VCaP (cell line): Measurements from ENCODE around the gene NAALADL2.
A peak's percentile ranks its signal among the peaks of the same experiment; 100 is the strongest.

ENCODE experiments used
- H3K27ac ChIP-seq: fragments of 450-650 bp; 2 replicates; pipeline ENCODE4 v1.5.1; 2017
- TF ChIP-seq, protein P1 (sequence below): fragments of 450-650 bp; conservative IDR thresholded peaks from 2 replicates; pipeline ENCODE4 v1.5.1; 2017; ENCODE audit warnings: mild to moderate bottlenecking, moderate library complexity

The NAALADL2 gene

GRCh38 chr3:174859114-174859735 lies at the start of gene NAALADL2:
NAALADL2 (plus strand) TSS chr3:174859334.
- TF ChIP-seq, protein P1, sequence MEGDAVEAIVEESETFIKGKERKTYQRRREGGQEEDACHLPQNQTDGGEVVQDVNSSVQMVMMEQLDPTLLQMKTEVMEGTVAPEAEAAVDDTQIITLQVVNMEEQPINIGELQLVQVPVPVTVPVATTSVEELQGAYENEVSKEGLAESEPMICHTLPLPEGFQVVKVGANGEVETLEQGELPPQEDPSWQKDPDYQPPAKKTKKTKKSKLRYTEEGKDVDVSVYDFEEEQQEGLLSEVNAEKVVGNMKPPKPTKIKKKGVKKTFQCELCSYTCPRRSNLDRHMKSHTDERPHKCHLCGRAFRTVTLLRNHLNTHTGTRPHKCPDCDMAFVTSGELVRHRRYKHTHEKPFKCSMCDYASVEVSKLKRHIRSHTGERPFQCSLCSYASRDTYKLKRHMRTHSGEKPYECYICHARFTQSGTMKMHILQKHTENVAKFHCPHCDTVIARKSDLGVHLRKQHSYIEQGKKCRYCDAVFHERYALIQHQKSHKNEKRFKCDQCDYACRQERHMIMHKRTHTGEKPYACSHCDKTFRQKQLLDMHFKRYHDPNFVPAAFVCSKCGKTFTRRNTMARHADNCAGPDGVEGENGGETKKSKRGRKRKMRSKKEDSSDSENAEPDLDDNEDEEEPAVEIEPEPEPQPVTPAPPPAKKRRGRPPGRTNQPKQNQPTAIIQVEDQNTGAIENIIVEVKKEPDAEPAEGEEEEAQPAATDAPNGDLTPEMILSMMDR, result no peak
- H3K27ac ChIP-seq, result peak within 1 kb of the TSS; percentile 98

DNA sequence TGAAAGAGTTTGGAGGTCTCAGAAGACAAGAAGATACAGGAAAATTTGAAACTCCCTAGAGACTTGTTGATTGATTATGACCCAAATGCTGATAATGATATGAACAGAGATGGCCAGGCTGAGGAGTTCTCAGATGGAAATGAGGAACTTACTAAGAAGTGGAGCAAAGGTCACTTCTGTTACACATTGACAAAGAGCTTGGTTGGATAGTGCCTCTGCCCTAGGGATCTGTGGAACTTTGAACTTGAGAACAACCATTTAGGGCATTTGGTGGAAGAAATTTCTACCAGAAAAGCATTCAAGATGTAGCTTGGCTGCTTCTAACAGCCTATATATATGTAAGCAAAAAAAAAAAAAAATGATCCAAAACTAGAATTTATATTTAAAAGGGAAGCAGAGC lies 48.9 kb upstream of the NAALADL2 start:
- TF ChIP-seq, protein P1, result no peak
- no peak overlapping the region for H3K27ac ChIP-seq

GRCh38 chr3:174812172-174812862 lies 46.8 kb upstream of the NAALADL2 start:
- TF ChIP-seq, protein P1, result no peak
- H3K27ac ChIP-seq, result no peak overlapping the region

DNA sequence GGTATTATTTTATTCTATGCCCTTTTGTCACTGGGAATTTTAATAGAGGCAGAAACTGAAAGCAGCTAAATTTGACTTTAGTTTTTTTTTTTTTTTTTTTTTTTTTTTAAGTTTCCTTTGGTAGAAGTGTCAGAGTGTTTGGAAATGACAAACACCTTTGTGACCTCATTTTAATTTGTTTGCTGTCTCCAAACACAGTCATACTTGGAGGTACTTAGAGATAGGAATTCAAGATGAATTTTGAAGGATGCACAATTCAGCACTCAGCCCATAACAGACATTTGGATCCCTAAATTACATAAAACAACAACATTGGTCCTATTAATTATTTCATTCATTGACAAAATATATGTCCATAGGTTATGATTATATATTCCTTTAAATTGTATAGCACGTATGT lies 43.4 kb upstream of the NAALADL2 start:
- no peak overlapping the region for H3K27ac ChIP-seq
- TF ChIP-seq, protein P1, result no peak

DNA sequence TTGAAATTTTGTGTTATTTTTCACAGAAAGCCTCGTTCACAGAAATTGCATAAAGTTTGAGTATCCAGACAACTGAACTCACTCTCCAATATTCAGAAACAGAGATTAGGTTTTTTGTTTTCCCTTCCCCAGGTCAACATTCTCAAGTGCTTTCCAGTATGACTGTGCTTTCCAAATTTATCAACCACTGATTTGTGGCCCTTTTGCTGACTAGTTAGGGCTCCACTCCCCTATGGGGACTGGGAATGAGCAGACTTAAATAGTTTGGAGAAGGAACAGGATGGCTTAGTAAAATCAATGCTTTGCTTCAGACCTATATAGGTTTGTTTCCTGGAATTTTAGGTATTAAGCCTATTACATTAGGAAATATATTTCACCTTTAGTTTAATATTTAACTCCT lies 38.2 kb upstream of the NAALADL2 start:
- no peak overlapping the region for H3K27ac ChIP-seq
- TF ChIP-seq, protein P1, result no peak

GRCh38 chr3:174821477-174821876 lies 37.7 kb upstream of the NAALADL2 start:
- TF ChIP-seq, protein P1, result no peak
- peak overlapping the region; percentile 30 for H3K27ac ChIP-seq

GRCh38 chr3:174822320-174822719 lies 36.8 kb upstream of the NAALADL2 start:
- peak overlapping the region; percentile 30; the same call in 1 of the 2 replicates for H3K27ac ChIP-seq
- TF ChIP-seq, protein P1, result no peak
